Body of pancreas (tissue), 4 donors: Measurements from ENCODE around the gene LRRC70. TPM values are rescaled to one million over a fixed set of nuclear protein-coding genes. Genes with fewer than 3 reads are reported as not detected.

Experiments
- ATAC-seq: fragments of 150-250 bp; one replicate; pipeline ENCODE4 v1.9.1; 2016
- DNase-seq, 4 donors: peaks; one replicate each; pipeline ENCODE4 v3.0.0-alpha.2; 2019
- H3K27ac ChIP-seq, 4 donors: fragments of 200-600 bp; sonication (generic); 1 replicate in 3 of 4; 2 replicates in 1 of 4; pipeline versions ENCODE4 v1.5.1 to v1.6.1; 2016 to 2019; ENCODE audit warnings: mild to moderate bottlenecking in 1 of 4, mixed read lengths in 1 of 4, moderate library complexity in 1 of 4
- H3K27me3 ChIP-seq, 2 donors: fragments of 200-600 bp; sonication (generic); one replicate each; pipeline ENCODE4 v1.6.0; 2016; ENCODE audit warnings: mild to moderate bottlenecking in 1 of 2
- H3K36me3 ChIP-seq, 2 donors: fragments of 200-600 bp; sonication (generic); replicated peaks in 1 of 2; 2 replicates each; pipeline ENCODE4 v1.5.1; 2016; ENCODE audit warnings: low read depth in 2 of 2; ENCODE audit not compliant: insufficient read depth in 1 of 2
- H3K4me1 ChIP-seq: fragments of 200-600 bp; sonication (generic); one replicate; pipeline ENCODE4 v1.6.0; 2016
- H3K4me3 ChIP-seq, 2 donors: fragments of 200-600 bp; sonication (generic); 1 replicate in 1 of 2; 2 replicates in 1 of 2; pipeline ENCODE4 v1.5.1; 2016 to 2019
- H3K9me3 ChIP-seq, 3 donors: fragments of 200-600 bp; sonication (generic); 1 replicate in 2 of 3; 2 replicates in 1 of 3; pipeline ENCODE4 v1.5.1; 2016
- CTCF ChIP-seq, 7 experiments: fragments of 450-650 bp in 4 of 7; fragments of 200-600 bp in 3 of 7; sonication (generic) in 3 of 7; IDR thresholded peaks; one replicate each; pipeline ENCODE4 v1.5.1; 2016 to 2019; ENCODE audit warnings: antibody characterized with exemption in 7 of 7
- POLR2A ChIP-seq, 3 donors: fragments of 450-650 bp; IDR thresholded peaks; one replicate each; pipeline ENCODE4 v1.6.1; 2016; ENCODE audit warnings: antibody characterized with exemption in 3 of 3, mild to moderate bottlenecking in 2 of 3
- WGBS, 2 donors: methylation state at CpG; one replicate each; pipeline ENCODE4 v1.1.5; 2017; 5-methylcytosine and 5-hydroxymethylcytosine counted together
- intact Hi-C: fragments of 100-400 bp; cut with DNase I; formaldehyde crosslinking; loops from one replicate; pipeline ENCODE4 v1.15.1; 2023
- total RNA-seq, 2 donors: library from RNA; depleted of rRNA; stranded (reverse); fragments of >200 nt; gene quantifications; one replicate each; pipeline ENCODE4 v1.1.0, GENCODE V29; 2016

Gene LRRC70
- total RNA-seq, 2 donors from 2014 or later: 0.99 to 4.7 TPM

GRCh38 chr5:62585751-62586150, 7.1 kb downstream of the LRRC70 start:
- TF ChIP-seq POLR2A (IDR thresholded peaks at IDR 0.05) (no peak), CTCF (IDR thresholded peaks at IDR 0.05) (no peak)
- intact Hi-C loops: no loop called here
- Histone ChIP-seq H3K9me3 (no peaks in the 10 kb centered on the region), H3K36me3 (no peaks in the 10 kb centered on the region), H3K4me3 (no peak overlapping the region), H3K4me1 (no peaks in the 10 kb centered on the region), H3K27me3 (no peaks in the 10 kb centered on the region), H3K27ac (no peak overlapping the region)
- DNase-seq: no peak
- ATAC-seq: no peak

GRCh38 chr5:62587737-62588136, 9.1 kb downstream of the LRRC70 start:
- ATAC-seq: no peak

GRCh38 chr5:62588668-62589067, 10.0 kb downstream of the LRRC70 start:
- H3K9me3 ChIP-seq: no peaks in the 10 kb centered on the region
- 91 to 93% methylated on average over 4 of the region's 4 CpGs for WGBS, 2 donors
- no peaks in the 10 kb centered on the region for H3K36me3 ChIP-seq
- H3K4me3 ChIP-seq: no peak overlapping the region
- no peak overlapping the region for H3K27ac ChIP-seq
- no peaks in the 10 kb centered on the region for H3K27me3 ChIP-seq
- TF ChIP-seq POLR2A (IDR thresholded peaks at IDR 0.05): no peak
- TF ChIP-seq CTCF (IDR thresholded peaks at IDR 0.05): no peak
- ATAC-seq (no peak), DNase-seq (no peak)
- no peaks in the 10 kb centered on the region for H3K4me1 ChIP-seq
- intact Hi-C loops: no loop called here

More at GRCh38 chr5:62587737-62588136, 9.1 kb downstream of the LRRC70 start:
- no peak overlapping the region for H3K27ac ChIP-seq
- TF ChIP-seq POLR2A (IDR thresholded peaks at IDR 0.05) (no peak), CTCF (IDR thresholded peaks at IDR 0.05) (no peak)
- H3K27me3 ChIP-seq: no peaks in the 10 kb centered on the region
- H3K4me3 ChIP-seq: no peak overlapping the region
- DNase-seq: no peak
- WGBS, 2 donors: 83 to 84% methylated on average over 3 of the region's 3 CpGs
- intact Hi-C loops: no loop called here
- H3K9me3 ChIP-seq: no peaks in the 10 kb centered on the region
- no peaks in the 10 kb centered on the region for H3K4me1 ChIP-seq
- H3K36me3 ChIP-seq: no peaks in the 10 kb centered on the region

GRCh38 chr5:62589504-62589903, 10.9 kb downstream of the LRRC70 start:
- Histone ChIP-seq H3K4me1 (no peaks in the 10 kb centered on the region), H3K27ac (no peak overlapping the region), H3K9me3 (no peaks in the 10 kb centered on the region), H3K27me3 (no peaks in the 10 kb centered on the region), H3K36me3 (no peaks in the 10 kb centered on the region), H3K4me3 (no peak overlapping the region)
- no peak for ATAC-seq
- TF ChIP-seq POLR2A (IDR thresholded peaks at IDR 0.05) (no peak), CTCF (IDR thresholded peaks at IDR 0.05) (no peak)
- no peak for DNase-seq
- intact Hi-C loops: no loop called here
- 100% methylated on average over 2 of the region's 2 CpGs for WGBS, 2 donors

GRCh38 chr5:62590387-62590786, 11.8 kb downstream of the LRRC70 start:
- ATAC-seq (no peak), DNase-seq (no peak)
- Histone ChIP-seq H3K9me3 (no peaks in the 10 kb centered on the region), H3K4me3 (no peak overlapping the region), H3K27me3 (no peaks in the 10 kb centered on the region), H3K27ac (no peak overlapping the region), H3K36me3 (no peaks in the 10 kb centered on the region), H3K4me1 (no peaks in the 10 kb centered on the region)
- intact Hi-C loops: no loop called here
- no peak for TF ChIP-seq CTCF (IDR thresholded peaks at IDR 0.05)
- no peak for TF ChIP-seq POLR2A (IDR thresholded peaks at IDR 0.05)
- 93 to 94% methylated on average over 2 of the region's 2 CpGs for WGBS, 2 donors
